Right ventricle myocardium superior (tissue), 1 donor: ENCODE measurements around the gene LSM6. TPM values are rescaled to one million over a fixed set of nuclear protein-coding genes. Genes with fewer than 3 reads are reported as not detected.

ENCODE experiments used
- ATAC-seq: fragments of 200-7000 bp; cut with Tn5 transposase; one replicate; pipeline ENCODE4 v1.9.1; 2020; ENCODE audit warnings: mild to moderate bottlenecking; ENCODE audit not compliant: poor library complexity
- DNase-seq: peaks from one replicate; pipeline ENCODE4 v3.0.0-alpha.2; 2020
- intact Hi-C: fragments of 100-400 bp; cut with DNase I; formaldehyde crosslinking; loops from one replicate; pipeline ENCODE4 v1.11.2; 2022
- total RNA-seq: library from RNA; stranded (reverse); fragmentation: NEBNext Ultra II Directional; extraction: Animal tissue kit (Norgen Biotek cat#: 25700); gene quantifications from one replicate; pipeline ENCODE4 v1.2.1, GENCODE V29; 2021
- donor health status: DM: no; HTN: yes; CAD: no; lungs with severe emphysema.

LSM6 gene
- total RNA-seq, 1 donor from 2014 or later, result 11.8 TPM

GRCh38 chr4:146235654-146236177 lies 60.2 kb downstream of the LSM6 start:
- DNase-seq (no peak), ATAC-seq (peak; percentile 48)
- intact Hi-C loops, result no loop called here

DNA sequence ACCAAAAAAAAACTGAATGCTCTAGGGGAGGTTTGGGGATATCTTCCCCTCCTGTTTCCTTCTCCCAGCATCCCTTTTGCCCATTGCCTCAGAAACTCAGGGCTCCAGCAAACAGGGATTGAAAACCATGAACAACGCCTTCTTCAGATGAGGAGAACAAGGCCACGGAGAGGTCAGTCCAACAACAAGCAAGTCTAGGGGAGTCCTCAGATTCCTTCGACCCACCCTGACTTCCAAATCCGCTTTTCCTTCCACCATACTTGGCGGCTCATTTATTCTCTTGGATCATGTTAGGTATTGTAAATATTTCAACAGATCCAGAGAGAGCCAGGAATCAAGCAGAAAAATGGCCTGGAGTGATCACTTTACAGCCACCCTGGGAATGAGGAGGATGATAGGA lies 60.7 kb downstream of the LSM6 start:
- DNase-seq, result no peak
- ATAC-seq, result no peak
- intact Hi-C loops, result no loop called here

DNA sequence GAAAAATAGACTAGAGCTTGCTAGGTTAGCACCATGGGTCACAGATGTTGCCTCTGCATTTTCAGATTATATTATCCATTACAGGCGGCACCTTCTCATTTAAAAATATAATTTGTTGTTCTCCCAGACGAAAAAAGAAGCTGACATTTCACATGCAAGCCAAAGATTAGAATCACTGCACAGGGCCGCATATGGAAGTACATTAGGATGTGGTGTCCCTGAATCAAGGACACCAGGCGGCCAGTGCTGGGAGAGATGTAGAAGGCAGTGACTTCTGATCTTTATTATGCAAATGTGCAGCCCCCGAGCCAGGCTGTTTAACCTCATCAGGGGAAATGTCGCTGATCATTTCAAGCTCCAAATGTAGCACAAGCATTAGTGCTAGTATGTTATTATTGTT lies 61.6 kb downstream of the LSM6 start:
- intact Hi-C loops, result no loop called here
- ATAC-seq (no peak), DNase-seq (no peak)

- ATAC-seq (no peak), DNase-seq (no peak)
- intact Hi-C loops, result no loop called here
Observed at GRCh38 chr4:146238107-146238506, 62.6 kb downstream of the LSM6 start.

Other genes with a start within 250 kb of the LSM6 start
- 13.0 TPM for gene ZNF827, start 236.9 kb upstream of the LSM6 start, total RNA-seq
- gene REELD1, start 38.8 kb downstream of the LSM6 start, total RNA-seq, result not detected